NCI-H187 (cell line): ENCODE data around the gene BSND.
A peak's percentile ranks its signal among the peaks of the same experiment; 100 is the strongest.

ENCODE experiments used
- DNase-seq, 2 experiments: peaks; one replicate each; lab custom pipeline; 2025; lab: John Stamatoyannopoulos, UW

BSND gene

GRCh38 chr1:54991939-54992338 lies 6.8 kb upstream of the BSND start:
- no peak for DNase-seq

- DNase-seq: no peak
These were observed 5.6 kb upstream of the BSND start for GRCh38 chr1:54993140-54993539.

- no peak for DNase-seq
These were observed 4.3 kb upstream of the BSND start for GRCh38 chr1:54994355-54994990.

DNA sequence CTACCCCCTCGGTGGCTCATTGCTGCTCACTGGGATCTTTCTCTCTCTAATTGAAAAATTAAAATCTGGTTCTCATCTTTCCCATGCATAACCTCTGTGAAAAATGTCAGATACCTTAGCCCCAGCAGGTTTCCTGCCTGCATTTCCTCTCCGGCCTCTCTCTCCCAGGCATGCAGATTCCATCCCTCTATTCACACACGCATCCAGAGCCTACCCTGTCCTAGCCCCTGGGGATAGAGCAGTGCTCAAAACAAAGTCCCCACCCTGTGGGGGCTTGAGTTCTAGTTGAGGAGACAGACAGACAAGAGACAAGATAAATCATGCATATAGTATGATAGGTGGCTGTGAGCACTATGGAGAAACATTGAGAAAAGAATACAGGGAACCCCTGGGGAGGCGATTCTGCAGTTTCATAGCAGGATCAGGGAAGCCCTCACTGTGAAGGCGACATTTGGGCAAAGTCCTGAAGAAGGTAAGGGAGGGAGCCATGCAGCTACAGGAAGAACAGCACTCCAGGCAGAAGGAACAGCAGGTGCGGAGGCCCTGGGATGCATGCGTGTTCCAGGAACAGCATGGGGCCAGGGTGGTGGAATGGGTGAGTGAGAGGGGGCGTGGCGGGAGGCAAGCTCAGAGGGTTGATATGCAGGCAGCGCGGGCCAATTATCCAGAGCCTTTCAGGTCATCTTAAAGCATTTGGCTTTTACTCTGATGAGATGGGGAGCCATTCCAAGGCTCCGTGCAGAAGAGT lies 3.5 kb upstream of the BSND start:
- no peak for DNase-seq

- DNase-seq: no peak
These were observed 2.9 kb upstream of the BSND start for GRCh38 chr1:54995835-54996234.

DNA sequence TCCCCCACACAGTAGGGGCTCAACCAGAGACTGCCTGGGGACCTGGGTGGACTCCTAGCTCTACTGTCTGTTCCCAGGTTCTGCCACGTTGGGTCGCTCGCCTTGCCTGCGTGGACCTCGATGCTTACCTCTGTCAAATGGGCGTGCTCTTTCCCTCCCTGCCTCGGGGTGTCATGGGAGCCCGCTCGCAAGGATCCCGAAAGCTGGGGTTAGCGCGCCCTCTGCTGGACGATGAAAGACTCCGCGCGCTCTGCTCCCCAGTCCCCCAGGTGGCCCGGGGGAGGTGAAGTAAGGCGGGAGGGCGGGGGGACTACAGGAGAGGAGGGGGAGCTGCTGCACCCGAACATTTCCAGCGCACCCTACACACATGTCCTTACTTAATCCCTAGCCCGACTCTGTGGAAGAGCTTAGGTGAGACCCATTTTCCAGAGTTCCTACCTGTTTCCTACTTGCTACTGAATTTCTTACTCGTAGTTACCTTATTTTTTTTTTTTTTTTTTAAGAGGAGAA lies 2.3 kb upstream of the BSND start:
- peak in 1 of 2 experiments; percentile 56 for DNase-seq

- DNase-seq: no peak
These were observed 1.6 kb upstream of the BSND start for GRCh38 chr1:54996869-54997710.

DNA sequence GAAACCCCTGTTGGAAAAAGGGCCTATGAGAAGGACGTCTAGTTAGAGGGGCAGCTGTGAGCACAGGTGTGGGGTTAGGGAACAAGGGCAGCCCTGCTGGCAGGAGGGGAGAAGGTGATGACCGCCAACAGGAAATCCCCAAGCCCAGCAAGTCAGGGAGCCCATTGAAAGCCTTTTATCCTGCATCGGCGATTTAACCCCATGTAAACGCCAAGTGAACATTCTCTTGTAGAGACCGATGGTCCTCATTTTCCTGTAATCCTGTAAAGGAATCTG lies 1.1 kb upstream of the BSND start:
- no peak for DNase-seq

DNA sequence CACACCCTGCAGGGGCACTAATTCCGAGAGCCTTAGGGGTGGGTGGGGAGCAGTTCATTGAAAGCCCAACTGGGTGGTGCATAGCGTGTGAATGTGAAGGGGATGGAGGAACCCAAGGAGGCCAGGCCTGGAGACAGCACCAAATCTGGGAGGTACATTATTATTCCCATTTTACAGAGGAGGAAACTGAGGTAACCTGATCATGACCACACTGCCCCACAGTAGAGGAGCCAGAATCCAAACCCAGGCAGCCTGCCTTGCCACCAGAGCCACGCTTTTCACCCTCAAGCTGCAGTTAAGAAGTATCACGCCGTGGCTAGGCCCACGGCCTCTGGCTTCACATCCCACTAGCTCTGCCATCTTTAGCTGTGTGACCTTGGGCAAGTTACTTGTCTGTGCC lies 633 bp upstream of the BSND start:
- no peak for DNase-seq

GRCh38 chr1:55000110-55001085 lies 1.7 kb downstream of the BSND start:
- DNase-seq: no peak

GRCh38 chr1:55001311-55001710 lies 2.6 kb downstream of the BSND start:
- no peak for DNase-seq

DNA sequence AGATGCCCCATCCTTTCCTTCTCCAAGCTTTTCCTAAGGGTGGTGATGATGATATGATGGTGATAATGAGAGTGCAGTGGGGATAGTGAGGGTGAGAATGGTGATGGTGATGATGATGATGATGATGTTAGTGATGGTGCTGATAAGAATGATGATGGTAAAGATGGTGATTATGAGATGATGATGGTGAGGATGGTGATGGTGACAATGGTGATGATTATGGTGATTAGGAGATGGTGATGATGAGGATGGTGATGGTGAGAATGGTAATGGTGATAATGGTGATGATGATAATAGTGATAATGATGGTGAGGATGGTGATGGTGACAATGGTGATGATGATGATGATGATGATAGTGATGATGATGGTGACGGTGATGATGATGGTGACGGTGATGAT lies 4.0 kb downstream of the BSND start:
- no peak for DNase-seq

- no peak for DNase-seq
These were observed 6.8 kb downstream of the BSND start for GRCh38 chr1:55005351-55006140.

DNA sequence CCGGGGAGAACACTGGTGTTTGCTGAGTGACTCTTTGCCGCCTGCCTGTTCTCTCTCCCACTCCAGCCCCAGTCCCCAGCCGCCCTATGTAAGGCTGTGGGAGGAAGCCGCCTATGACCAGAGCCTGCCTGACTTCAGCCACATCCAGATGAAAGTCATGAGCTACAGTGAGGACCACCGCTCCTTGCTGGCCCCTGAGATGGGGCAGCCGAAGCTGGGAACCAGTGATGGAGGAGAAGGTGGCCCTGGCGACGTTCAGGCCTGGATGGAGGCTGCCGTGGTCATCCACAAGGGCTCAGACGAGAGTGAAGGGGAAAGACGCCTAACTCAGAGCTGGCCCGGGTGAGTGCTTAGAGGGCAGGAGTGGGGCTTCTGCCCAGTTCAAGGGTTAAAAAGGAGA lies 8.2 kb downstream of the BSND start:
- no peak for DNase-seq

GRCh38 chr1:55007625-55008024 lies 8.9 kb downstream of the BSND start:
- no peak for DNase-seq

GRCh38 chr1:55010194-55010886 lies 11.6 kb downstream of the BSND start:
- DNase-seq: no peak

- no peak for DNase-seq
These were observed 12.1 kb downstream of the BSND start for GRCh38 chr1:55010887-55011217.

DNA sequence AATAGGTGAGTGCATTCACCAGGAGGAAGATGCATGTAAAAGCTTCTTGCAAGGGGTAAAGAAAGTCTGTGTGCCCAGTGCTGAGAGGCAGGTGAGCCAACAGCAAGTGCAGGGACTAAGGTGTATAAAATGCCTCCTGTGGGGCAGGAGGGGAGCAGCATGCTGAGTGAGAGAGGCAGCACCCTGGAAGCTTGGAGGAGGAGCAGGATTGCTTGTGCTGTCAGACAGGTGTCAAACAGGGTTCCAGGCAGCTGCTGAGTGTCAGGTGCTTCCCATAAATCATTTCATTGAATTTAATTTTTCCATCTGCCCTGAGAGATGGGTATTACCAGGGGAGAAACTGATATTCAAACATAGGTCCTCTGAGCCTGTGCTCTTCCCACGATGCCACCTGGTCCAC lies 13.9 kb downstream of the BSND start:
- DNase-seq: peak; percentile 50 to 64

GRCh38 chr1:55015123-55015522 lies 16.4 kb downstream of the BSND start:
- no peak for DNase-seq
